HG03558 (cell line): ENCODE measurements around the gene LTF.

Source experiments
- ATAC-seq: cut with Tn5 transposase; IDR thresholded peaks from one replicate; pipeline ENCODE4 v1.9.1; 2021; ENCODE audit warnings: moderate number of reproducible peaks; ENCODE audit not compliant: unreplicated experiment; ENCODE audit errors: extremely low read depth

The LTF gene

GRCh38 chr3:46470831-46471230 is 6.1 kb upstream of the LTF start:
- no peak for ATAC-seq

- ATAC-seq, result no peak
Measured at GRCh38 chr3:46469680-46470357, 5.1 kb upstream of the LTF start.

- ATAC-seq, result no peak
Measured at GRCh38 chr3:46468753-46469600, 4.3 kb upstream of the LTF start.

GRCh38 chr3:46467562-46467961 is 2.9 kb upstream of the LTF start:
- no peak for ATAC-seq

GRCh38 chr3:46466871-46467403 is 2.2 kb upstream of the LTF start:
- ATAC-seq, result no peak

- ATAC-seq, result no peak
Measured at GRCh38 chr3:46466273-46466672, 1.6 kb upstream of the LTF start.

- no peak for ATAC-seq
Measured at GRCh38 chr3:46465196-46465520, 453 bp upstream of the LTF start.

- no peak for ATAC-seq
Measured at GRCh38 chr3:46463868-46464241, 850 bp downstream of the LTF start.

GRCh38 chr3:46463120-46463867 is 1.4 kb downstream of the LTF start:
- no peak for ATAC-seq

- ATAC-seq, result no peak
Measured at GRCh38 chr3:46462511-46462910, 2.2 kb downstream of the LTF start.

- no peak for ATAC-seq
Measured at GRCh38 chr3:46462111-46462510, 2.6 kb downstream of the LTF start.

- no peak for ATAC-seq
Measured at GRCh38 chr3:46460051-46460450, 4.7 kb downstream of the LTF start.

GRCh38 chr3:46456118-46456517 is 8.6 kb downstream of the LTF start:
- ATAC-seq, result no peak

GRCh38 chr3:46455231-46456115 is 9.2 kb downstream of the LTF start:
- ATAC-seq, result no peak

- no peak for ATAC-seq
Measured at GRCh38 chr3:46454606-46455005, 10.1 kb downstream of the LTF start.

GRCh38 chr3:46454209-46454595 is 10.5 kb downstream of the LTF start:
- ATAC-seq, result no peak

- no peak for ATAC-seq
Measured at GRCh38 chr3:46453526-46454208, 11.0 kb downstream of the LTF start.

- ATAC-seq, result no peak
Measured at GRCh38 chr3:46449755-46450552, 14.8 kb downstream of the LTF start.

GRCh38 chr3:46448721-46449120 is 16.0 kb downstream of the LTF start:
- ATAC-seq, result no peak
